GM12891 (cell line): Measurements from ENCODE around the gene PCNX2.

Experiments used
- PAX5 ChIP-seq: IDR thresholded peaks from 2 replicates; pipeline ENCODE4 v1.6.1; 2011; ENCODE audit warnings: low read length, moderate library complexity, mild to moderate bottlenecking; ENCODE audit not compliant: insufficient read depth, severe bottlenecking
- POLR2A ChIP-seq: IDR thresholded peaks from 2 replicates; pipeline ENCODE4 v1.6.1; 2011; ENCODE audit warnings: low read depth, low read length, control low read depth
- POLR2AphosphoS5 ChIP-seq: IDR thresholded peaks from 2 replicates; pipeline ENCODE4 v1.6.1; 2011; ENCODE audit warnings: low read depth, low read length, control low read depth
- POU2F2 ChIP-seq: IDR thresholded peaks from 2 replicates; pipeline ENCODE4 v1.6.1; 2011; ENCODE audit warnings: low read depth, mild to moderate bottlenecking, control low read depth, low read length, moderate library complexity
- SPI1 ChIP-seq: IDR thresholded peaks from 2 replicates; pipeline ENCODE4 v1.6.1; 2011; ENCODE audit warnings: low read depth, low read length, control low read depth
- TAF1 ChIP-seq: IDR thresholded peaks from 2 replicates; pipeline ENCODE4 v1.6.1; 2011; ENCODE audit warnings: low read depth, low read length, control low read depth

GRCh38 chr1:233033361-233033760 lies 262.2 kb downstream of the PCNX2 start:
- TF ChIP-seq POLR2AphosphoS5 (no peak), POLR2A (no peak), TAF1 (no peak), POU2F2 (no peak), PAX5 (no peak), SPI1 (no peak)
